H1 (cell line): Measurements from ENCODE around the gene MEST.
A peak's percentile ranks its signal among the peaks of the same experiment; 100 is the strongest.

Experiments
- BRCA1 ChIP-seq: IDR thresholded peaks from 2 replicates; pipeline ENCODE4 v1.6.1; 2012; ENCODE audit warnings: low read depth, low read length, improper control_type of control experiment
- EP300 ChIP-seq, 2 experiments: IDR thresholded peaks; 1 replicate in 1 of 2; 2 replicates in 1 of 2; pipeline ENCODE4 v1.6.1; 2011 to 2012; ENCODE audit warnings: low read depth in 2 of 2, low read length in 2 of 2, mild to moderate bottlenecking in 2 of 2, borderline replicate concordance in 1 of 2, inconsistent platforms in 1 of 2, moderate library complexity in 1 of 2
- POLR2A ChIP-seq, 2 experiments: IDR thresholded peaks; 1 replicate in 1 of 2; 2 replicates in 1 of 2; pipeline ENCODE4 v1.6.1; 2011; ENCODE audit warnings: low read depth in 2 of 2, low read length in 2 of 2, mild to moderate bottlenecking in 2 of 2; ENCODE audit errors: control extremely low read depth in 1 of 2
- POLR2AphosphoS5 ChIP-seq: IDR thresholded peaks from 2 replicates; pipeline ENCODE4 v1.6.1; 2011; ENCODE audit warnings: low read depth, low read length
- RXRA ChIP-seq: IDR thresholded peaks from 2 replicates; pipeline ENCODE4 v1.6.1; 2011; ENCODE audit warnings: low read depth, mild to moderate bottlenecking, low read length, moderate library complexity; ENCODE audit not compliant: insufficient read depth
- SP1 ChIP-seq: IDR thresholded peaks from 2 replicates; pipeline ENCODE4 v1.6.1; 2011; ENCODE audit warnings: low read depth, low read length
- SRF ChIP-seq: IDR thresholded peaks from 2 replicates; pipeline ENCODE4 v1.6.1; 2011; ENCODE audit warnings: mild to moderate bottlenecking, low read depth, low read length, moderate library complexity
- SUZ12 ChIP-seq: fragments of 200-600 bp; sonication (generic); IDR thresholded peaks from 2 replicates; pipeline ENCODE4 v1.6.1; 2012; ENCODE audit warnings: mild to moderate bottlenecking, inconsistent platforms, low read length, moderate library complexity, mixed read lengths
- YY1 ChIP-seq: IDR thresholded peaks from 2 replicates; pipeline ENCODE4 v1.6.1; 2011; ENCODE audit warnings: low read depth, mild to moderate bottlenecking, low read length
- TF ChIP-seq, protein P1 (sequence below): IDR thresholded peaks from 2 replicates; pipeline ENCODE4 v1.6.1; 2012; ENCODE audit warnings: inconsistent platforms
- TF ChIP-seq, protein P2 (sequence below), 3 experiments: IDR thresholded peaks; 1 replicate in 2 of 3; 2 replicates in 1 of 3; pipeline versions ENCODE4 v1.5.1 to v1.6.1; 2011; ENCODE audit warnings: low read length in 3 of 3, mild to moderate bottlenecking in 3 of 3, inconsistent platforms in 2 of 3, low read depth in 1 of 3, moderate library complexity in 1 of 3; ENCODE audit not compliant: insufficient read depth in 1 of 3; ENCODE audit errors: control extremely low read depth in 1 of 3
- TF ChIP-seq, protein P3 (sequence below): IDR thresholded peaks from 2 replicates; pipeline ENCODE4 v1.6.1; 2011; ENCODE audit warnings: low read length, improper control_type of control experiment

GRCh38 chr7:130444751-130445407, 47.0 kb upstream of the MEST start:
- TF ChIP-seq YY1: no peak
- TF ChIP-seq SRF: no peak
- no peak for TF ChIP-seq SP1
- TF ChIP-seq, protein P1, sequence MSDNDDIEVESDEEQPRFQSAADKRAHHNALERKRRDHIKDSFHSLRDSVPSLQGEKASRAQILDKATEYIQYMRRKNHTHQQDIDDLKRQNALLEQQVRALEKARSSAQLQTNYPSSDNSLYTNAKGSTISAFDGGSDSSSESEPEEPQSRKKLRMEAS: no peak
- TF ChIP-seq, protein P2, sequence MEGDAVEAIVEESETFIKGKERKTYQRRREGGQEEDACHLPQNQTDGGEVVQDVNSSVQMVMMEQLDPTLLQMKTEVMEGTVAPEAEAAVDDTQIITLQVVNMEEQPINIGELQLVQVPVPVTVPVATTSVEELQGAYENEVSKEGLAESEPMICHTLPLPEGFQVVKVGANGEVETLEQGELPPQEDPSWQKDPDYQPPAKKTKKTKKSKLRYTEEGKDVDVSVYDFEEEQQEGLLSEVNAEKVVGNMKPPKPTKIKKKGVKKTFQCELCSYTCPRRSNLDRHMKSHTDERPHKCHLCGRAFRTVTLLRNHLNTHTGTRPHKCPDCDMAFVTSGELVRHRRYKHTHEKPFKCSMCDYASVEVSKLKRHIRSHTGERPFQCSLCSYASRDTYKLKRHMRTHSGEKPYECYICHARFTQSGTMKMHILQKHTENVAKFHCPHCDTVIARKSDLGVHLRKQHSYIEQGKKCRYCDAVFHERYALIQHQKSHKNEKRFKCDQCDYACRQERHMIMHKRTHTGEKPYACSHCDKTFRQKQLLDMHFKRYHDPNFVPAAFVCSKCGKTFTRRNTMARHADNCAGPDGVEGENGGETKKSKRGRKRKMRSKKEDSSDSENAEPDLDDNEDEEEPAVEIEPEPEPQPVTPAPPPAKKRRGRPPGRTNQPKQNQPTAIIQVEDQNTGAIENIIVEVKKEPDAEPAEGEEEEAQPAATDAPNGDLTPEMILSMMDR (IDR thresholded peaks at IDR 0.05; ENCODE audit: control extremely low read depth in 1 of 3, insufficient read depth in 1 of 3, low read depth in 1 of 3, low read length in 3 of 3): peak in 1 of 3 experiments; percentile 5; a peak in 1 of 4 replicates
- TF ChIP-seq POLR2A (IDR thresholded peaks at IDR 0.05; ENCODE audit: control extremely low read depth in 1 of 2, low read depth in 2 of 2, low read length in 2 of 2): no peak
- TF ChIP-seq POLR2AphosphoS5: no peak
- TF ChIP-seq, protein P3, sequence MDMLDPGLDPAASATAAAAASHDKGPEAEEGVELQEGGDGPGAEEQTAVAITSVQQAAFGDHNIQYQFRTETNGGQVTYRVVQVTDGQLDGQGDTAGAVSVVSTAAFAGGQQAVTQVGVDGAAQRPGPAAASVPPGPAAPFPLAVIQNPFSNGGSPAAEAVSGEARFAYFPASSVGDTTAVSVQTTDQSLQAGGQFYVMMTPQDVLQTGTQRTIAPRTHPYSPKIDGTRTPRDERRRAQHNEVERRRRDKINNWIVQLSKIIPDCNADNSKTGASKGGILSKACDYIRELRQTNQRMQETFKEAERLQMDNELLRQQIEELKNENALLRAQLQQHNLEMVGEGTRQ: no peak
- TF ChIP-seq BRCA1: no peak
- no peak for TF ChIP-seq SUZ12
- no peak for TF ChIP-seq RXRA
- no peak for TF ChIP-seq EP300 (IDR thresholded peaks at IDR 0.05; ENCODE audit: borderline replicate concordance in 1 of 2, low read depth in 2 of 2, low read length in 2 of 2)
